Measurements from ENCODE around the gene IGF2R.

The IGF2R gene

GRCh38 chr6:160032538-160032937, 63.7 kb downstream of the IGF2R start:
- DNase-seq, result no peak

DNA sequence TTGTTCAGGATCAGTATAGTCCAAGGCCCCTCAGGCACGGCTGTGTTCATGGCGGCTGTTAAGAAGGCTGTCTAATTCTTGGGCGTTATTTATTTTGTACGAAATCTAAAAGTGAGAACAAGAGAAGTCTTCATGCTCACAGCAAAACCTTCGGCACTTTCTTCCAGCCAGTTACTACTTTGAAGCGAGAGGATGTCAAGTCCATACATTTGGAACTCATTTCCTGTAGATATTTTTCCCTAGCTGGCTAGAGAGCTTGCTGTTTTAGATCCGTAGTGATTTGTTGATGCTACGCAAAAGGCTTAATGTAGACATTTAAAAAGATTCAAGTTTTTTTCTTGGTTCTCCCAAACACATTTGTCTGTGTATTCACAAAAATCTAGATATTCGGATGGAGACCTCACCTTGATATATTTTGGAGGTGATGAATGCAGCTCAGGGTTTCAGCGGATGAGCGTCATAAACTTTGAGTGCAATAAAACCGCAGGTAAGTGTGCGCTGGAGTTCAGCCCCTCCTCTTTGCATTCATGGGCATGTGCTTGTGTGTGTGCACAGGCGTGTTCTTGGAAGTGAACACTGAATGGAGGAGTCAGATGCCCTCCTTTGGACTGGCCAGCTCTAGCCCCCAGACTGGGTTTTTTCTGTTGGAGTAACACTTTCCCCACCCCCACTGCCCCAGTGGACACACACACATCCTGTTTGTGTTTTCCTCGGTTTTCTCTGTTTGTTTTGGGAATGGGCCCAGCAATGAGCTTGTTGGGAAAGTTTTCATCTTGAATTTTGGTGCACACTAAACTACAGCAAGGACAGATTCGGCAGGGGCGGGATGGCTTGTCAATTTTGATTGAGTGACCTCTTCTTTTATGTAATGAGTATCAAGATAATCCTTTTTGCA, 65.4 kb downstream of the IGF2R start:
- no peak for DNase-seq

DNA sequence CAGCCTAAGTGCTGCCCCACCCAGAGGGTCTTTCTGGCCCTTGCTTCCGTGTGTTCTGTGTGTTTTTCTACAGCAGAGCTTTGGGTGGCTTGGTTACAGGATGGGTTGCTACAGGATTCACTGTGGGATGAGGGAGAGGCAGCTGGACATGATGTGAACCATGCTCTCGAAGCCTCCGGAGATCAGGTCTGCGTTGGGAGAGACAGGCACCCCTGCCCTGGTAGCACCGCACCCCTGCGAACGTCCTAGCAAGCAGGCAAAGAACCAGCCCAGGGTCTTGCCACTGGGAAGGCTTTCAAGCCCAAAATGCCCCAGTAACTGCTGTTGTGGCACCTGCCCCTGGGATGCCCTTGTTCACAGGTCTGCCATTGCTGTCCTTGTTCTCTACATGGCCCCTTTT, 66.4 kb downstream of the IGF2R start:
- DNase-seq, result no peak

GRCh38 chr6:160035693-160036330, 66.9 kb downstream of the IGF2R start:
- no peak for DNase-seq

- DNase-seq, result no peak
Measured at GRCh38 chr6:160036331-160036695, 67.4 kb downstream of the IGF2R start.

GRCh38 chr6:160036790-160037206, 67.9 kb downstream of the IGF2R start:
- DNase-seq, result no peak

DNA sequence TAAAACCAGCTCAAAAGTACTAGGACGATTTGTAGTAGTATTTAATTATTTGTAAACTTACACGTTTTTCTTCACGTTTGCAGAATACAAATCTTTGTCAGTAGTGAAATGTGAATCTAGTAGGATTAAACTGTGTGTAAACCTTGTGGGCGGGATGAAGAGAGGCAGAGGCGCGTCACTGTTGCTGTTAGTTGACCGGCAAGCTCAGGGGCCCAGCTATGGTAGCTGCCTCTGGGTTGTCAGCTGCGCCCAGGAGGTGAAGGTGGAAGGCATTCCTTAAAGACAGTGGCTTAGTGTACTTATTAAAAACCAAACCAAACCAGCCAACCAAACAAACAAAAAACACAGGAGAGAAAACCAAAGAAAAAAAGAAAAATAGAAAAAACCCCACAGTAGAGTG, 69.6 kb downstream of the IGF2R start:
- DNase-seq, result no peak

- no peak for DNase-seq
Measured at GRCh38 chr6:160039441-160039840, 70.6 kb downstream of the IGF2R start.

GRCh38 chr6:160040055-160040454, 71.2 kb downstream of the IGF2R start:
- DNase-seq, result no peak

DNA sequence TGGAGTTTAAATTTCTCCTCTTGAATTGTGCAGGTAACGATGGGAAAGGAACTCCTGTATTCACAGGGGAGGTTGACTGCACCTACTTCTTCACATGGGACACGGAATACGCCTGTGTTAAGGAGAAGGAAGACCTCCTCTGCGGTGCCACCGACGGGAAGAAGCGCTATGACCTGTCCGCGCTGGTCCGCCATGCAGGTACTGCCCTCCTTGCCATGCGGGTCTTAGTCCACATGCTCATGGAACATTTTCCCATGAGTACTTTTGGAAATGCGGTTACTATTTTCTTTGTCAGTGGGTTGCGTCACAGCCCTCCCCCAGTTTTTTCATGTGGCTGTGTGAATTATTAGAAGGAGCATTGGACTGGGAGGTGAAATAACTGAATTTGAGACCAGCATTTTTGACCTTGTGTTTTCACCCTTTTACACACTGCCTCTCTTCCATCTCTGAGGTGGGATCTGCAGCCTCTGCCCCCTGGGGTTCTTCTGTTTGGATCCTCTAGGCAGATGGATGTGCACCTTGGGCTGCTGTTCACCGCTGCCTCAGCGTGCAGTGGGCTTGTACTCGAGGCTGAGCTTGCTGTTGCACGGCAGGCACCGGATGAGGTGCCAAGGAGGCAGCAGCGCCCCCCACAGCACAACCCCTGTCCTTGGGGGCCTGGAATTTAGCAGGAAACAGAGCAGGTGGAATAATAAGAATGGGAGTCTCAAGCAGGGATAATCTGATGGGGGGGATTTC, 71.8 kb downstream of the IGF2R start:
- no peak for DNase-seq

DNA sequence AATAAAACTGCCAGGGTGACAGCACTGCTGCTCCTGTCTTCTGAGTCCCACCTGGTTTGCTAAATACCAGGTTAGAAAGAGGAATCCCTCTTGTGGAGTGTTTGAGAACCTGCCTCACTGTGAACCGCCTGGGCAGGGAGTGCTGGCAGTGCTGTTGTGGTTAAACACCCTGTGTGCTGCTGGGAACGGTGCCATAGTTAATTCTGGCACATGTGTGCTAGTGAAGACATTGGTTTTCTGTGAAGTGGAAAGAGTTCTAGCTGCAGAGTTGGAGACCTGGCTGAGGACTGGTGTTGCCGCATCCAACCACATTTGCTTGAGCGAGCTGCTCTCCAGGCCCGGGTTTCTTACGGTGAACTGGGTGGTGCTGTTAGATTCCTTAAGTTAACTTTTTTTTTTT, 72.7 kb downstream of the IGF2R start:
- no peak for DNase-seq

GRCh38 chr6:160042014-160042773, 73.3 kb downstream of the IGF2R start:
- no peak for DNase-seq

- no peak for DNase-seq
Measured at GRCh38 chr6:160042788-160043301, 74.0 kb downstream of the IGF2R start.

DNA sequence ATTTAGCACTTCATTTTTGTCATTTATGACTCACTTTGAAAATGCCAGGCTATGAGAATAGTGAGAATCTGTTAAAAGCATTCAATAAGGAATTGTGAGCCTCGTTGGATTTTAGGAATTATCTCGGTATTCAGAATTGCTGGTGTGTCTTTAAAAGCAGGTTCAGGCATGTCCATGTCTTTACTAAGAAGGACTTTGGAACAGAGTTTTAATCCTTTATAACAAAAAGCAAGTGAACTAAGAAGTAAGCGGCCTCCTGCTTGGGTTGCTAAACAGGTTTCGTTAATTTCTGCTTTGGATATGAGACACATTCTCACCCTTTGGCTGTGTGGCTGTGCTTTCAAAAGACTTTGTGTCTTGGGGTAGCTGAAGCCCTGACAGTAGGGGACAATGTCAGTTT, 74.9 kb downstream of the IGF2R start:
- DNase-seq, result no peak

- DNase-seq, result no peak
Measured at GRCh38 chr6:160044687-160045086, 75.8 kb downstream of the IGF2R start.

GRCh38 chr6:160048471-160048870, 79.6 kb downstream of the IGF2R start:
- no peak for DNase-seq

GRCh38 chr6:160049346-160049745, 80.5 kb downstream of the IGF2R start:
- DNase-seq, result no peak

DNA sequence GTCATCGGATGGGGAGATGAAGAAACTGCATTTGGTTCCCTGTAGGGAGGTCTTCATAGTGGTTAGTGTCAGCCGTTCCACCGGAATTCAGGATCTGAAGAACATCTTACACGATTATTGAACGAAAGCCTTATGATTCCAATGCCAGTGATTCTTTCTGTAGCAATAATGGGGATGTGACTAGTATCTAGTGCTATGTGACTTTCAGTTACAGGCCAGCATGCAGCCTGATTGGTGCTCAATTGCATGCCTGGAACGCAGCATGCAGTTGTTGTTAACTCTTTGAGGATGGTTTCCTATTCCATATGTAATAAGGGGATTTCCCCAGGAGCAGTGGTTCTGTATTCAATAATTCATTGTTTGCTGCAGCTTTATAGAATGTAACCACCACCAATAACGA, 81.1 kb downstream of the IGF2R start:
- no peak for DNase-seq

- no peak for DNase-seq
Measured at GRCh38 chr6:160051390-160051789, 82.5 kb downstream of the IGF2R start.

- no peak for DNase-seq
Measured at GRCh38 chr6:160054271-160054670, 85.4 kb downstream of the IGF2R start.

DNA sequence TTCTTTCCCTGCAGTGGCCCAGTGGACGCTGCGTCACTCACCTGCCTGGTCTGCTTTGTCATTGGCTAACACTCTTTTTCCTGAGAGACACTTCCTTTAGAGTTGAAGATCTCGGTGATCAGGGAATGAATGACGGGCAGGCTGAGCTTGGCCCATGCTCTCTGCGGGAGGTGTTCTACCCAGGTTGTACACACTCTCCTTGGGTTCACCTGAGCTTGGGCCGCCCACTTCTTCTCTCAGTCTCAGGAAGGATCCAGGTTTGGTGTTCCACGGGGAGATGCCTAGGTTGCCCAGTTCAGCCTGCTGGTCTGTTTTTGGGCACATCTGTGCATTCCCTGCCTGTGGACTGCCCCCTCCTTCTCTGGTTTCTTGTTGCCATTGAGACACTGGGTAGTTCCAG, 86.0 kb downstream of the IGF2R start:
- DNase-seq, result no peak

DNA sequence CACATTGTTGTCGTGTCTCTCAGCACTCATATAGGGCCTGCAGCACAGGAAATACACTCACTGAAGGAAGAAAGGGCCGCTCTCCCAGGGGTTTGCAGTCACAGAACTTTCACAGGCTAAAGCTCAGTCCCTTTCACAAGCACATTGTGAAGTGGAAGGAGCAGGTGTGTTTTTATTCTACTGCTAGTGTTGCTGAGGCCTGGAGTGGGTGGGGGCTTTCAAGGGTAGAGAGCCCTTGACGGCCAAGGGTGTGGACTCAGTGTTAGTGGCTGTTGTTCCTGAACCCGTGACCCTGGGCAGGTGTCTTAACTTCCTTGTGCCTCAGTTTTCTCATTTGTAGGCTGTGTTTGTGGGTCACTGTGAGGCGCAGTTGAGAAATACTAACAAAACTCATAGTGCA, 86.5 kb downstream of the IGF2R start:
- no peak for DNase-seq

- no peak for DNase-seq
Measured at GRCh38 chr6:160055813-160056212, 86.9 kb downstream of the IGF2R start.
